Measurements from ENCODE around the gene CACNA1I.

The CACNA1I gene

DNA sequence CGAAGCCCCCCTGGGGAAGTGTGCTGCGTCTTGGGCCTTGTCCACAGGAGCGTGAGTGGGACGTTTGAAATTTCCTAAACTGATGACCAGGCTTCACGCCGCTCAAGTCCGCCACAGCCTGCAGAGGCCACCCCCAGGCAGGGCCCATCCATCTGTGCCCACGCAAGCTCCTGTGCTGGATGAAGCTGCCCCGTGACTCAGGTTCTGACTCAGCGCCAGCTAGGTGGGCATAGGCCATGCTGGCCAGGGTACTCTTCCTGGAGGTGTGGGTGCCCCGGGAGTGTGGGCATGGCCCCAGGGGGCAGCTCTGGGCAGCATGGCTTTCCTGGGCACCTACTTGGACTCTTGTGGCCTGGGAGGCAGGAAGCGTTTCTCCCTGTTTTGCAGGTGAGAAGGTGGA is 134.8 kb downstream of the CACNA1I start:
- DNase-seq (ENCODE audit: low read depth in 2 of 2), result no peak
- TF ChIP-seq, protein P1, sequence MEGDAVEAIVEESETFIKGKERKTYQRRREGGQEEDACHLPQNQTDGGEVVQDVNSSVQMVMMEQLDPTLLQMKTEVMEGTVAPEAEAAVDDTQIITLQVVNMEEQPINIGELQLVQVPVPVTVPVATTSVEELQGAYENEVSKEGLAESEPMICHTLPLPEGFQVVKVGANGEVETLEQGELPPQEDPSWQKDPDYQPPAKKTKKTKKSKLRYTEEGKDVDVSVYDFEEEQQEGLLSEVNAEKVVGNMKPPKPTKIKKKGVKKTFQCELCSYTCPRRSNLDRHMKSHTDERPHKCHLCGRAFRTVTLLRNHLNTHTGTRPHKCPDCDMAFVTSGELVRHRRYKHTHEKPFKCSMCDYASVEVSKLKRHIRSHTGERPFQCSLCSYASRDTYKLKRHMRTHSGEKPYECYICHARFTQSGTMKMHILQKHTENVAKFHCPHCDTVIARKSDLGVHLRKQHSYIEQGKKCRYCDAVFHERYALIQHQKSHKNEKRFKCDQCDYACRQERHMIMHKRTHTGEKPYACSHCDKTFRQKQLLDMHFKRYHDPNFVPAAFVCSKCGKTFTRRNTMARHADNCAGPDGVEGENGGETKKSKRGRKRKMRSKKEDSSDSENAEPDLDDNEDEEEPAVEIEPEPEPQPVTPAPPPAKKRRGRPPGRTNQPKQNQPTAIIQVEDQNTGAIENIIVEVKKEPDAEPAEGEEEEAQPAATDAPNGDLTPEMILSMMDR (IDR thresholded peaks at IDR 0.05; ENCODE audit: low read depth, low read length), result no peak
- H3K4me3 ChIP-seq (replicated peaks in 1 of 2; ENCODE audit: low read depth in 2 of 2, low read length in 2 of 2), result no peak overlapping the region

DNA sequence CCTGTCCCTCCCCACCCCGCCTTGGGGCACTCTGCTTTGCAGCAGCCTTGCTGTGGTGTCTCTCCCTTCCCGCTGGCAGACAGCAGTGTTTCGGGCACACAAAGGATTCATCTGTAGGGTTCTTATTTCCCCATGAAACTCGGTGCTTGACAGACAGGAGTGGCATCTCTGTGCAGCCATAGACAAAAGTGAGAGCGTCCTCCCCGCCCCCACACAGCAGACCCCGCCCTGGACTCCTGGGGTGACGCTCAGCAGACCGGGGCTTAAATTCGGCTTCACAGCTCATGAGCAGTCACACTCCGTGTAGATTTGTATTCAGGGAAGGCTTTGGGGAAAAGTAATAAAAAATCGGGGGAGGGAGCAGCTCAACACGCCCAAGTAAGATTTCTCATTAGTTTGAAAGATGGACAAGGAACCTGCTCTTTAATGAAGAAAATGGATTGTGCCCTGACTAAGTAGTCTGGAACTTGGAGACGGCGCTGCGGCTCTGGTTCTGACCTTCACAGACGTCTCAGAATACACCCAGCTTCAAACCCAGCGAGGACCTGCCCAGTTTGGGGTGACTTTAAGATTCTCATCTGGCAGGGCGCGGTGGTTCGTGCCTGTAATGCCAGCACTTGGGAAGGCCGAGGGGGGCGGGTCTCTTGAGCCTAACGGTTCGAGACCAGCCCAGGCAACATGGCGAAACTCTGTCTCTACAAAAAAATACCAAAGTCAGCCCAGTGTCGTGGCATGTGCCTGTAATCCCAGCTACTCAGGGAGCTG is 136.0 kb downstream of the CACNA1I start:
- DNase-seq (ENCODE audit: low read depth in 2 of 2), result no peak
- TF ChIP-seq, protein P1 (IDR thresholded peaks at IDR 0.05; ENCODE audit: low read depth, low read length), result no peak
- no peak overlapping the region for H3K4me3 ChIP-seq (replicated peaks in 1 of 2; ENCODE audit: low read depth in 2 of 2, low read length in 2 of 2)

DNA sequence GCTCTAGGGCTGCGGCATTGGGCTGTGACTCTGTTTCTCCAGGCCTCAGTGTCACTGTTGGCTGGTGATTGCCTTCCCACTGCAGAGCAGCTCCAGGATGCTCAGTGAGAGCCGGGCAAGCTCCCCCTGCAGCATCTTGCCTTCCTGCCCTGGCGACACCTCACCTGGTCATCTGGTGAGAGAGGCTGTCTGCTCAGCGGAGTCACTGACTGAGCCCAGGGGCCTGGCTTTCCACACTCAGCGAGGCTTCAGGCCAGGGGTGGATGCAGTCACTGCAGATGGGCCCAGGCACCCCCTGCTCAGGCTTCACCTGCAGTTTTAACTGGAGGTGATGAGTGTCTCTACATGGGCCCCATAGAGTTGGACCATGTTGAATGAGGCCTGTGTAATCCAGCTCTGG is 136.8 kb downstream of the CACNA1I start:
- no peak overlapping the region for H3K4me3 ChIP-seq (replicated peaks in 1 of 2; ENCODE audit: low read depth in 2 of 2, low read length in 2 of 2)
- TF ChIP-seq, protein P1 (IDR thresholded peaks at IDR 0.05; ENCODE audit: low read depth, low read length), result no peak
- no peak for DNase-seq (ENCODE audit: low read depth in 2 of 2)

DNA sequence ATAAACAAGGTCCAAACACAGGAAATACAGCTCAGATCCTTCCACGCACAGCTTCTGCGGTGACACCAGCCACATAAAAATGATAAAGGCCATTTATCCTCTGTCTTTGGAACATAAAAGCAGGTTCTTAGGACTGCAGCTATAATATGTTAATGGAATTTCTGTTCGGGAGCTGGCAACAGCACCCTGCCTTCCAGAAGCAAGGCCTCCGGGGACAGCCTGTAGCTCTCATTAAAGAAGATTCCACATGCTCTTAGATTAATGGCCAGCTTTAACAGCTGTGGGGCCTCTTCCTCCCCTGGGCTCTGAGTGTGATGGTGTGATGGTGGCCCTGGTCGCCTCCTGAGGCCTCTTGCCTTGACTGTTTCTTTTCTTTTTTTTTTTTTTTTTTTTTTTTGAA is 137.3 kb downstream of the CACNA1I start:
- DNase-seq (ENCODE audit: low read depth in 2 of 2), result no peak
- H3K4me3 ChIP-seq (replicated peaks in 1 of 2; ENCODE audit: low read depth in 2 of 2, low read length in 2 of 2), result no peak overlapping the region
- TF ChIP-seq, protein P1 (IDR thresholded peaks at IDR 0.05; ENCODE audit: low read depth, low read length), result no peak

DNA sequence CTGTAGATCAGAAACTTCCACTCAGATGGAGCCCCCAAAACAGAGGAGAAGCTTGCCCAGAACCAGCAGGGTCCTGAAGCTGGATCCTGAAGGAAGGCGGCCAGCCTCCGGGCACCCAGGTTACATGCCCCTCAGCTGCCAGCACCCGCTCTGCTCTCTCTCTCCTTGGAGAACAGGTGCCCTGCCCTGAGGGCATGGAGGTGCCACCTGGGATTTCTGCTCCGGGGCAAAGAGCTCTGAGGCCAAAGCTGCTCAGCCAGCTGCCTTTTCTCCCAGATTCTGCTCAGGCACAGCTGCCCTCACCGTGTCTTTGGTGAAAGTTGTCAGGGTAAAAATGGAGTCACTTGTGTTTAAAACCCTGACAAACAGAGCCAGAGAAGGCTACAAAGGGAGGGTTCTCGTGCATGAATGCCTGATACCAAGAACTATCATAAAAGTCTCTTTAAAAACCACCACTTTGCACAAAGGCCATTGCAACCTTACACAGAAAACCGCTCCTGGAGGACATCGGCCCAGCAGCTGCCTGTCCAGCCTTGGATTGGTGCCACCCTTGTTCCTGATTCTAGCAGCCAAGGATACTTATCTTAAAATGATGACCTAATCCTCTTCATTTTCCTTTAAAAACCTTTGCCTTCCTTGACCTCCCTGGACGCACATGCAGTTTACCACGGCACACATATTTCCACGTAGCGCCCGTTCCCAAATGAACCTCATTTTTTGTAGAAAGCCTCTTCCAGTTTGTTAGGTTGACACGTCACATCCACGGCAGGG is 140.0 kb downstream of the CACNA1I start:
- H3K4me3 ChIP-seq (replicated peaks in 1 of 2; ENCODE audit: low read depth in 2 of 2, low read length in 2 of 2), result no peak overlapping the region
- peak in 1 of 2 donors; percentile 22 for DNase-seq (ENCODE audit: low read depth in 2 of 2)
- TF ChIP-seq, protein P1 (IDR thresholded peaks at IDR 0.05; ENCODE audit: low read depth, low read length), result no peak

DNA sequence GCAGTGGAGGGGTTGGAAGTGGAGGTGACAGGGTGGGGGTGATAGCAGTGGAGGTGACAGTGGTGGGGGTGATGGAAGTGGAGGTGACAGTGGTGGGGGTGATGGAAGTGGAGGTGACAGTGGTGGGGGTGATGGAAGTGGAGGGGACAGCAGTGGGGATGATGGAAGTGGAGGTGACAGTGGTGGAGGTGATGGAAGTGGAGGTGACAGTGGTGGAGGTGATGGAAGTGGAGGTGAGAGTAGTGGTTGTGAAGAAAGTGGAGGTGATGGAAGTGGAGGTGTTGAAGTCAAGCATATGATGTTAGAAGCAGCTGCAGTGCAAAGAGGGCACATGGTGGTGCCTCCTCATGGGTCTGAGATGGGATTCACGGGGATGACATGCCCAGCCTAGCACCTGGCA is 141.5 kb downstream of the CACNA1I start:
- H3K4me3 ChIP-seq (replicated peaks in 1 of 2; ENCODE audit: low read depth in 2 of 2, low read length in 2 of 2), result no peak overlapping the region
- DNase-seq (ENCODE audit: low read depth in 2 of 2), result no peak
- TF ChIP-seq, protein P1 (IDR thresholded peaks at IDR 0.05; ENCODE audit: low read depth, low read length), result no peak
